EH (cell line): ENCODE data around the gene GRID2.
"Not testable (repeated sequence)": the region's sequence is repeated elsewhere in the genome, so short reads cannot be mapped to it uniquely, and the experiment has no call there.

Source experiments
- DNase-seq: peaks from one replicate; pipeline ENCODE4 v3.0.0-alpha.2; 2015; ENCODE audit warnings: low read depth

GRID2 gene

GRCh38 chr4:92438722-92439121, 135.0 kb downstream of the GRID2 start:
- DNase-seq, result not testable (repeated sequence)

GRCh38 chr4:92442131-92442530, 138.4 kb downstream of the GRID2 start:
- DNase-seq, result not testable (repeated sequence)

GRCh38 chr4:92444143-92444843, 140.5 kb downstream of the GRID2 start:
- not testable (repeated sequence) for DNase-seq

- DNase-seq, result no peak
Measured at GRCh38 chr4:92445127-92445526, 141.4 kb downstream of the GRID2 start.

- DNase-seq, result no peak
Measured at GRCh38 chr4:92447255-92447905, 143.6 kb downstream of the GRID2 start.

GRCh38 chr4:92448176-92448575, 144.4 kb downstream of the GRID2 start:
- not testable (repeated sequence) for DNase-seq

- DNase-seq, result no peak
Measured at GRCh38 chr4:92450694-92451093, 146.9 kb downstream of the GRID2 start.

- DNase-seq, result no peak
Measured at GRCh38 chr4:92451782-92452181, 148.0 kb downstream of the GRID2 start.

GRCh38 chr4:92452383-92452782, 148.6 kb downstream of the GRID2 start:
- DNase-seq, result not testable (repeated sequence)

GRCh38 chr4:92455329-92455839, 151.6 kb downstream of the GRID2 start:
- no peak for DNase-seq

GRCh38 chr4:92455951-92456350, 152.2 kb downstream of the GRID2 start:
- DNase-seq, result no peak

GRCh38 chr4:92461732-92462131, 158.0 kb downstream of the GRID2 start:
- no peak for DNase-seq

GRCh38 chr4:92477298-92477697, 173.5 kb downstream of the GRID2 start:
- DNase-seq, result no peak

- no peak for DNase-seq
Measured at GRCh38 chr4:92483341-92483740, 179.6 kb downstream of the GRID2 start.

GRCh38 chr4:92488496-92488895, 184.7 kb downstream of the GRID2 start:
- DNase-seq, result no peak

GRCh38 chr4:92497141-92497540, 193.4 kb downstream of the GRID2 start:
- no peak for DNase-seq

- DNase-seq, result no peak
Measured at GRCh38 chr4:92501456-92501855, 197.7 kb downstream of the GRID2 start.

- DNase-seq, result no peak
Measured at GRCh38 chr4:92506933-92507332, 203.2 kb downstream of the GRID2 start.

GRCh38 chr4:92514627-92515026, 210.9 kb downstream of the GRID2 start:
- DNase-seq, result no peak

- DNase-seq, result no peak
Measured at GRCh38 chr4:92516450-92516849, 212.7 kb downstream of the GRID2 start.

- no peak for DNase-seq
Measured at GRCh38 chr4:92519727-92520126, 216.0 kb downstream of the GRID2 start.

- no peak for DNase-seq
Measured at GRCh38 chr4:92520563-92520962, 216.8 kb downstream of the GRID2 start.

- no peak for DNase-seq
Measured at GRCh38 chr4:92521941-92522340, 218.2 kb downstream of the GRID2 start.

GRCh38 chr4:92522356-92522755, 218.6 kb downstream of the GRID2 start:
- no peak for DNase-seq
